Fibroblast of gingiva (primary cell): Measurements from ENCODE around the gene PDAP1.

ENCODE experiments used
- DNase-seq: peaks from one replicate; pipeline ENCODE4 v3.0.0-alpha.2; 2011; ENCODE audit warnings: low read depth

PDAP1 gene

GRCh38 chr7:99424932-99425730, 16.7 kb upstream of the PDAP1 start:
- DNase-seq = no peak

- DNase-seq = no peak
Measured at GRCh38 chr7:99422625-99423024, 14.2 kb upstream of the PDAP1 start.

GRCh38 chr7:99422186-99422585, 13.8 kb upstream of the PDAP1 start:
- DNase-seq = no peak

- DNase-seq = no peak
Measured at GRCh38 chr7:99420986-99421385, 12.6 kb upstream of the PDAP1 start.

GRCh38 chr7:99420213-99420612, 11.8 kb upstream of the PDAP1 start:
- DNase-seq = no peak

- DNase-seq = no peak
Measured at GRCh38 chr7:99419323-99420021, 11.1 kb upstream of the PDAP1 start.

GRCh38 chr7:99418260-99418659, 9.9 kb upstream of the PDAP1 start:
- no peak for DNase-seq

GRCh38 chr7:99415513-99416127, 7.2 kb upstream of the PDAP1 start:
- DNase-seq = peak; percentile 68

- DNase-seq = no peak
Measured at GRCh38 chr7:99410635-99411034, 2.2 kb upstream of the PDAP1 start.

GRCh38 chr7:99409806-99410205, 1.4 kb upstream of the PDAP1 start:
- DNase-seq = no peak

GRCh38 chr7:99409192-99409572, 785 bp upstream of the PDAP1 start:
- DNase-seq = no peak

- peak; percentile 64 for DNase-seq
Measured at GRCh38 chr7:99407872-99408378, 472 bp downstream of the PDAP1 start.

- no peak for DNase-seq
Measured at GRCh38 chr7:99406557-99406956, 1.8 kb downstream of the PDAP1 start.

- no peak for DNase-seq
Measured at GRCh38 chr7:99404977-99405320, 3.4 kb downstream of the PDAP1 start.

- no peak for DNase-seq
Measured at GRCh38 chr7:99404235-99404976, 4.0 kb downstream of the PDAP1 start.

- no peak for DNase-seq
Measured at GRCh38 chr7:99403764-99404163, 4.6 kb downstream of the PDAP1 start.

- no peak for DNase-seq
Measured at GRCh38 chr7:99402854-99403253, 5.5 kb downstream of the PDAP1 start.

- DNase-seq = no peak
Measured at GRCh38 chr7:99399597-99399996, 8.8 kb downstream of the PDAP1 start.

- DNase-seq = no peak
Measured at GRCh38 chr7:99398891-99399445, 9.4 kb downstream of the PDAP1 start.

GRCh38 chr7:99397297-99397983, 11.0 kb downstream of the PDAP1 start:
- no peak for DNase-seq
